Transverse colon (tissue), 4 donors: ENCODE measurements around the gene TSPYL4. TPM values are rescaled to one million over a fixed set of nuclear protein-coding genes. Genes with fewer than 3 reads are reported as not detected.

Experiments
- DNase-seq: peaks from one replicate; pipeline ENCODE4 v3.0.0-alpha.2; 2019
- H3K27ac ChIP-seq, 4 donors: fragments of 200-600 bp; sonication (generic); 2 replicates each; pipeline ENCODE4 v1.5.1; 2016 to 2018; ENCODE audit warnings: inconsistent platforms in 4 of 4
- H3K27me3 ChIP-seq: fragments of 200-600 bp; sonication (generic); 2 replicates; pipeline ENCODE4 v1.5.1; 2017; ENCODE audit warnings: inconsistent platforms
- H3K36me3 ChIP-seq, 4 donors: fragments of 200-600 bp; sonication (generic); 2 replicates each; pipeline ENCODE4 v1.5.1; 2017 to 2019; ENCODE audit warnings: inconsistent platforms in 4 of 4
- H3K4me1 ChIP-seq, 4 donors: fragments of 200-600 bp; sonication (generic); 2 replicates each; pipeline ENCODE4 v1.5.1; 2017 to 2020; ENCODE audit warnings: inconsistent platforms in 4 of 4
- H3K4me3 ChIP-seq, 4 donors: fragments of 200-600 bp; sonication (generic); 1 replicate in 1 of 4; 2 replicates in 3 of 4; pipeline versions ENCODE4 v1.5.1 to v1.6.1; 2017 to 2019; ENCODE audit warnings: inconsistent platforms in 4 of 4
- H3K9me3 ChIP-seq, 2 donors: fragments of 200-600 bp; sonication (generic); 2 replicates each; pipeline ENCODE4 v1.5.1; 2017 to 2019; ENCODE audit warnings: inconsistent platforms in 2 of 2
- CTCF ChIP-seq, 5 experiments: fragments of 200-600 bp in 3 of 5; fragments of 450-650 bp in 2 of 5; sonication (generic) in 3 of 5; IDR thresholded peaks; 1 replicate in 2 of 5; 2 replicates in 3 of 5; pipeline ENCODE4 v1.5.1; 2016 to 2017; ENCODE audit warnings: antibody characterized with exemption in 5 of 5, inconsistent platforms in 3 of 5, mild to moderate bottlenecking in 2 of 5, moderate library complexity in 1 of 5
- EP300 ChIP-seq: sonication (generic); formaldehyde crosslinking; IDR thresholded peaks from one replicate; pipeline ENCODE4 v1.6.1; 2017; ENCODE audit warnings: antibody characterized with exemption, low read depth
- POLR2A ChIP-seq: fragments of 450-650 bp; IDR thresholded peaks from one replicate; pipeline ENCODE4 v1.6.1; 2016; ENCODE audit warnings: antibody characterized with exemption, mild to moderate bottlenecking, moderate library complexity
- POLR2AphosphoS5 ChIP-seq, 3 donors: sonication (generic); formaldehyde crosslinking; IDR thresholded peaks; one replicate each; pipeline ENCODE4 v1.6.1; 2016; ENCODE audit warnings: antibody characterized with exemption in 3 of 3
- WGBS, 2 donors: methylation state at CpG; one replicate each; pipeline ENCODE4 v1.1.5; 2018; ENCODE audit warnings: low coverage in 1 of 2; 5-methylcytosine and 5-hydroxymethylcytosine counted together
- in situ Hi-C, 4 donors: fragments of 200-750 bp; cut with MboI; loops; one replicate each; pipeline versions ENCODE4 v1.15.0 to v1.15.1; 2017; ENCODE audit warnings: low sequenced_read_pairs in 3 of 4, low pct_ligation_motif_present in 1 of 4, low pct_unique_long_range_greater_than_20kb in 1 of 4
- intact Hi-C: fragments of 100-400 bp; cut with DNase I; formaldehyde crosslinking; loops from one replicate; pipeline ENCODE4 v1.15.1; 2023; ENCODE audit warnings: low total_unique reads
- total RNA-seq, 4 donors: library from RNA; depleted of rRNA; stranded (reverse); fragments of >200 nt; gene quantifications; one replicate each; pipeline ENCODE4 v1.1.0, GENCODE V29; 2016

The TSPYL4 gene
- 1 to 10 TPM; 3.0 to 7.8 (median 6.4) TPM for total RNA-seq

- Histone ChIP-seq H3K36me3 (no peaks in the 10 kb centered on the region), H3K27ac (peak within 1 kb of the TSS; percentile 86 to 93 (median 90)), H3K4me3 (peak within 1 kb of the TSS; percentile 74 to 98 (median 81)), H3K4me1 (peaks cover 23 to 51% (median 41%) of the 10 kb centered on the region in 4 donors), H3K27me3 (no peaks in the 10 kb centered on the region), H3K9me3 (no peaks in the 10 kb centered on the region)
- in situ Hi-C loops (no loop called here), intact Hi-C loops (no loop called here)
- DNase-seq, result peak; percentile 95
- peak; percentile 73 for TF ChIP-seq POLR2A
- peak; percentile 90 to 91 (median 90) for TF ChIP-seq POLR2AphosphoS5 (IDR thresholded peaks at IDR 0.05)
- TF ChIP-seq CTCF (IDR thresholded peaks at IDR 0.05), result no peak
- 0 to 3% methylated on average over 16 to 48 of the region's 53 CpGs for WGBS, 2 donors
Observed at GRCh38 chr6:116253505-116254296, at the start of gene TSPYL4. Gene TSPYL4 (minus strand): TSS chr6:116254075. CDS start chr6:116254008, 67 bp downstream.

- no peaks in the 10 kb centered on the region for H3K4me1 ChIP-seq
- H3K9me3 ChIP-seq, result no peaks in the 10 kb centered on the region
- H3K36me3 ChIP-seq, result no peaks in the 10 kb centered on the region
- WGBS, 2 donors, result 76 to 81% methylated on average over 2 to 3 of the region's 3 CpGs
- TF ChIP-seq POLR2A (no peak), EP300 (no peak), POLR2AphosphoS5 (IDR thresholded peaks at IDR 0.05) (no peak)
- intact Hi-C loops (no loop called here), in situ Hi-C loops (no loop called here)
- no peak overlapping the region for H3K27ac ChIP-seq
- H3K27me3 ChIP-seq, result no peaks in the 10 kb centered on the region
- H3K4me3 ChIP-seq, result no peak overlapping the region
- no peak for DNase-seq
Observed at GRCh38 chr6:116301104-116301503, 47.2 kb upstream of the TSPYL4 start.

GRCh38 chr6:116300566-116300965 lies 46.7 kb upstream of the TSPYL4 start:
- H3K4me1 ChIP-seq, result no peaks in the 10 kb centered on the region
- intact Hi-C loops, result no loop called here
- no peaks in the 10 kb centered on the region for H3K9me3 ChIP-seq
- WGBS, 2 donors, result 94 to 100% methylated on average over 1 of the region's 1 CpG
- H3K27ac ChIP-seq, result no peak overlapping the region
- in situ Hi-C loops, result no loop called here
- H3K36me3 ChIP-seq, result no peaks in the 10 kb centered on the region
- no peak for TF ChIP-seq EP300
- H3K27me3 ChIP-seq, result no peaks in the 10 kb centered on the region
- no peak for DNase-seq
- no peak overlapping the region for H3K4me3 ChIP-seq

- TF ChIP-seq EP300, result no peak
- TF ChIP-seq CTCF (IDR thresholded peaks at IDR 0.05), result no peak
- no peak for TF ChIP-seq POLR2A
- TF ChIP-seq POLR2AphosphoS5 (IDR thresholded peaks at IDR 0.05), result no peak
- in situ Hi-C loops, result loop anchor here in 1 of 4 donors (10.0 to 25.0 kb wide), 3 partner anchors 113 to 363 kb away; partner anchors contain the start of gene ZUP1
Observed at GRCh38 chr6:116298973-116299372, 45.1 kb upstream of the TSPYL4 start.

GRCh38 chr6:116298273-116298672 lies 44.4 kb upstream of the TSPYL4 start:
- no peaks in the 10 kb centered on the region for H3K36me3 ChIP-seq
- no peak overlapping the region for H3K4me3 ChIP-seq
- H3K4me1 ChIP-seq, result no peaks in the 10 kb centered on the region
- no peaks in the 10 kb centered on the region for H3K27me3 ChIP-seq
- TF ChIP-seq EP300, result no peak
- TF ChIP-seq CTCF (IDR thresholded peaks at IDR 0.05), result no peak
- no peak for TF ChIP-seq POLR2A
- TF ChIP-seq POLR2AphosphoS5 (IDR thresholded peaks at IDR 0.05), result no peak
- H3K9me3 ChIP-seq, result no peaks in the 10 kb centered on the region
- no peak overlapping the region for H3K27ac ChIP-seq
- 97 to 100% methylated on average over 3 of the region's 3 CpGs for WGBS, 2 donors
- DNase-seq, result no peak
- in situ Hi-C loops (loop anchor here in 1 of 4 donors (10.0 to 25.0 kb wide), 3 partner anchors 114 to 364 kb away; partner anchors contain the start of gene ZUP1), intact Hi-C loops (no loop called here)

More at GRCh38 chr6:116298973-116299372, 45.1 kb upstream of the TSPYL4 start:
- Histone ChIP-seq H3K4me3 (no peak overlapping the region), H3K27me3 (no peaks in the 10 kb centered on the region), H3K4me1 (no peaks in the 10 kb centered on the region), H3K9me3 (no peaks in the 10 kb centered on the region), H3K27ac (no peak overlapping the region), H3K36me3 (no peaks in the 10 kb centered on the region)
- DNase-seq, result no peak
- intact Hi-C loops, result no loop called here
